ENCODE measurements around the gene SLIT3.

SLIT3 gene

DNA sequence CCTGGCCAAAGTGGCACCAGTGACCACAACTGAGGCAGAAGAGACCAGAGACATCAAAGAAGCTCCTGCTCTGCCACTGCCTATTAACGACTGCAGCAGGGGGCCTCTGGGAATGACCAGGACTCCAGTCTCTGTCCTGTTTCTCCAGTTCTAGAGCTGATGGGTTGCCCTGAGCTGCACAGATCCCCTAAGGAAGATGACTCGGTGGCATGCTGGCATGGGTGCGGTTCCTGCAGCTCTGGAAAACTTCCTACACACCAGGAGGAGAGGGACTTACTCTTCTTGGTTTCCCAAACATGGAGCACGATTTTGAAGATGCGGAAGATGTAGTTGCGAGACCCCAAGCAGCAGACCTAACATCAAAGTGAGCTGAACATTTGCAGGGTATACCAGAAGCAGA lies 2.7 kb downstream of the SLIT3 start:
- DNase-seq = no peak

DNA sequence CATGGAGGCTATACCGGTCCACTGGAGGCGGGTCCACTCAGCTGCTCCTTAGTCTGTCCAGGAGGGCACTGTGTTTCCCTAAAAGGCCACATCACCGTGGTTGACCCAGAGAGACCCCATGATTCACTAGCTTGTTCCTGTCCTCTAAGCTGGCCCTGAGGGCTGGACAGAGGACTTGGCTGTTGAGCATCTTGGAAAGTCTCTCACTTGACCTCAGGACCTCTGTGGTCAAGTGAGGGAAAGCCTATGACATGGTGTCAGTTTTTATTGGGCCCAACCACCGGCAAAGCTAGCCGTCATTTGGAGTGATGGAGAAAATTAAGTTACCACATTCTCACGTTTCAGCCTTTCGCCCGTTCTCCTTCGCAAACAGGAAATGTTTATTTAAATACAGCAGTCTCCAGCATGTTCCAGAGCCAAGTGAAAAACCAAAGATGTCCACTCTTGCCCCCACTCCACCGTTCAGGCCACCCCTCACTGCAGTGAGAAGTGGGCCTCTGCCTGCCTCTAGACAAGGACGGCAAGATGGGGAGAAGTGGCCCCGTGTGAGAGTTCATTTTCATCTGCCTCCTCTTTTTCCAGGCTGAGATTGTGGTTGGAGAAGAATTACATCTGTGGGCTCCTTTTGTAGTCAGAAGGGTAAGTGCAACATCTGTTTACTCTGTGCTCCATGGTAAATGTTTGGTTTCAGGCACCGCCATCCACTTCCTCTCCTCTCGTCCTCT lies 4.4 kb downstream of the SLIT3 start:
- no peak for DNase-seq

DNA sequence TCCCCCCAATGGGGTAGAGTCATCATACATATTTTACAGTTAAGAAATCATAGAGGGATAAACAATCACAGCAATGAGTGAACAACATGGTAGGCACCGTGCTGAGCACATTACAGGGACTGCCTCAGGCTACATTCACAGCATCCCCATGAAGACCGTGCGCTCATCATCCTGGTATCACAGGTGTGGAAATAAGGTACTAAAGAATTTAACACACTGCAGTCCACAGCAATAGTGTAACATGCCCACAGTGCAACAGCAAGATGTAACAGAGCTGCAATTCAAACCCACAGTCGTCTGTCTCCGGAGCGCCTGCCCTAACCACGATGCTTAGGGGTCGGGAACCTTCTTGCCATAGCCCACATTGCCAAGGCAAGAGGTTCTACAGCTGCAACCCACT lies 5.6 kb downstream of the SLIT3 start:
- DNase-seq = no peak

DNA sequence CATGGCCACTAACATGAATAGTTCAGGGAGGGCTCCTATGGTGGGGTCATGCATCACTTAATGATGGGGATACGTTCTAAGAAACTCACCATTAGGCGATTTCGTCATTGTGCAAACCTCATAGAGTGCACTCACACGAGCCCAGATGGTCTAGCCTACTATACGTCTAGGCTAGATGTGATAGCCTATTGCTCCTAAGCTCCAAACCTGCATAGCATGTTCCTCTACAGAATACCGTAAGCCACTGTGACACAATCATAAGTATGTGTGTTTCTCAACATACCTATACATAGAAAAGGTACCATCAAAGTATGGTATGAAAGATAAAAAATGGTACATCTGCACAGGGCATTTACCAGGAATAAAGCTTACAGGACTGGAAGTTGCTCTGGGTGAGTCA lies 6.3 kb downstream of the SLIT3 start:
- no peak for DNase-seq

DNA sequence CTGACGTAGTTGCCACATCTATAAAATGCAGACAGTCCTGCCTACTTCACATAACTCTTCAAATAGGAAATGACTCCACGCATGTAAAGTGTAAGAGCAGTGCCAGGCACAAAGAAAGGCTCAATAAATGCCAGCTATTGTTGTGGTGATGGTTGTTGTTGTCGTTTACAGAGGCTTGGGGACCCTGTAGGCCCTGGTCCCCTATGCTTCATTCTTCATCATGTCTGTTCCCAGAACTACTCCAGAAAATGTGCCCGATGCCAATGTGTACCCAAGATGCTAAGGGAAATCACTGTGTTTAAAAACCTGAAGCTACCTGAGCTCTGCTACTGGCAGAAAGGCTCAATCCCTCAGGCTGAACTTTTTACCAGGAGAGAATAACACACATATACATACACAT lies 9.1 kb downstream of the SLIT3 start:
- DNase-seq = no peak

DNA sequence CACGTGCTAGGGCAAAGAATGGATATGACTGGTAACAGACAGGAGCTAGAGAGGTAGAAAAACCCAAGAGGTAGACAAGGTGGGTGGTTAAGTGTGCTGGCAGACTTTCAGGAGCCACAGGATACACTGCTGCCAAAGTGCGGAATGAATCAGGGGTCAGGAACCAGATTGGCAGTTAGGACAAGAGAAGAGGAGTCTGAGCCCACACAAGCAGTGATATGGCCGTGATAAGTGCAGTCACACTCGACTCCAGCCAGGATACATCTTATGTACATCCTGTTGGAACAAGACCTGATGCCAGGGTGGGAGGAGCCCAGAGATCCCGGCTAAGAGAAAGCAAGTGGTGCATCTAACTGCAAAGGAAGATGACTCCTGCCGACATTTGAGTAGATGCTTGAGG lies 10.0 kb downstream of the SLIT3 start:
- no peak for DNase-seq

DNA sequence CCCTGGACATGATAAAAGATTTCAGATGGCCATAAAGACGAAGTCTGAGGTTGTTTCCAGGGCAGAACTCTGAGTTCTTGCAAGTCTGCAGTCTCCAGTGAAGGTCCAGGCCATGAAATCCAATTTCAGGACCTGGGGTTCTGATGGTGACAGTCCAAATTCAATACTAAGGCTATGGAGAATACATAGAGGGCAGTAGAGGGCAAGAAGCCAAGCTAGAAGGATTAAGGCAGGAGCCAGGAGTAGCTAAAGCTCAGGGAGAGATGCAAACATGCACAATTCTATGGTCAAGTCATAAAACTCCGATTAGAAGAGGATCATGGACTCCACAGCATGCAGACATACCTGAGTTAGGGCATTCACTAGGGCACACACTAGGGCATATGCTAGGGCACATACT lies 11.4 kb downstream of the SLIT3 start:
- DNase-seq = no peak

DNA sequence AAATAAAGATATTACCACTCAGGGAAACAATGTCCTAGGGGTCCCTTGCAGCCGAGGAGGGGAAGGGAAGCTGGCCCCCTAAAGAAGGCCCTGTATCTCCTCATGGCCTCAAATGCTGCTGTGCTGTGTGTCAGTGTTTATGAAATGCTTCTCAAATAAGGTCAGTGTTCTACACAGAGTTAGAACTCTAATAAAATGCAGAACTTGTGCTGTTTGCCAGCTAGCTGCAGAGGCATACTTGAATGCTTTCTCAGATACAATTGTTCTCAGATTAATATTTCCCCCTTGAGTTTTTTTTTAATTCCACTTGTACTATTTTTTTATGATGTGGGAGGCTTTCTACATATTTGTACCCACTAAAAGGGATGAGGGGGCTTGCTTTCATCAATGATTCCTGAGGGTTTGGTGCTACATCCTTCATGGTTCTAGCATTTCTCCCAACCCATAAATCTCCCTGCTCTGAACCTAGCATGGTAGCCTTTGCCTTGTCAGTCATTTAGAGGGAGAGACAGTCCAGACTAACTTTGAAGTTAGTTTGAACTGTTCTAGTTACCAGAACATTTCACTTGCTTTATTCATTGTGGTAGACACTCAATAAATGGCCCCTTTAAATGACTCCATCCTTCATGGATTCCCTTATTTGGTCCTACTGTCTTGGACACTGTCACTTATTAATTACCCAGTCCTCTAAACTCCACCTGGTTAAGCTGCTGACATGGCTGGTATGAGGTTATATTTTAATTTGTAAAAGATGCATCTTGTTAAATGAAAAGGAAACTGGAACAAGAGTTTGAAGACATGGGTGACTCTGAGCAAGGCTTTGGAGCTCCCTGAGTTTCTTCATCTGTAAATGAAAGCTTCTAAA lies 12.6 kb downstream of the SLIT3 start:
- no peak for DNase-seq

DNA sequence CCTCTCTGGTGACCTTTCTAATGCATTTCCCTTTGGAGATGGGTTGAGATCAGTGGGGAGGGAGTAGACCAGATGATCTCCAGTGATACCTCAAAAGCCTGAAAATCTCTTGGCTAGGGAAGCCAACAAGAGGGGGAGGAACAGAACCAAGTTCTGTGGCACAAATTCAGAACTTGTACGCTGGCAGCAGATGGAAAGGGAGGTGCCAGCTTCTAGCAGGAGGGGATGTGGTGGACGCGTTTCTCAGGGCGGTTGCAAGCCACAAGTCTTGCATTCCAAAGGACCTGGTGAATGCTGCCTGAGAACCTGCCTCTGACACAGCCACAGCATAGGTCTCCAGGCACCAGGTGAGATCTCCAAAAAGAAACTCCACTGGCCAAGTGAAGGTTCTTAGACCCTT lies 13.4 kb downstream of the SLIT3 start:
- DNase-seq = no peak

DNA sequence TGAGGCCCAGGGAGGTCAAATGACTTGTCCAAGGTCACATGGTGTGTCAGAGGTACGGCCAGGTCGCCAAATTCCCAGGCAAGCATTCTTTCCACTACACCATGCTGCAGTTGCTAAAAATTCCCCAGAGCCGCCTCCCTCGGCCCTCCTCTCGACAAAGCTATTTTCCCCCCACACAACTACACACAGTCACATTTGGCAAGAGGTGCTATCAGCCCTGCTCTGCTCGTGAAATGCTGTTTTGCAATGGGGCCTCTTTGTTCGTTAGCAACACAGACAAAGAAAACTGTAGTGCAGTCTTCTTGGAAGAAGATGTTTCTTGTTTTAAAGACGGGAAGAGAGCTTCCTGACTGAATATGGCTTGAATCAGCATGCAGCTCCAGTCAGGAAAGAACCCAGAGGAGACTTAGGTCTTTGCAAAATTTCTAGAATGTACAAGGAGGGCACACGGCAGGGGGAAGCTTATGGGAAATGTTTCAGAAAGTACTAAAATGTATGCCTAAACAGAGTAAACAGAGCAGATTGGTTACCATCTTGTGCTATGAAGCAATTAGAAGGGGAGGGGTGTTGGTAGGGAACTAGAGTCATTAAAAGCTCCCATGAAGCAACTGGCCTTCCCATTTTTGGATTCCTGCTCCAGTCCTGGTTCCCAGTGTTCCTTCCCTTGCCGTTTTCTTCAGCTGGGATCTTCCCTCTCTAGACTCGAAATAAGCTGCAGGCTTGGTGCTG lies 14.2 kb downstream of the SLIT3 start:
- no peak for DNase-seq

DNA sequence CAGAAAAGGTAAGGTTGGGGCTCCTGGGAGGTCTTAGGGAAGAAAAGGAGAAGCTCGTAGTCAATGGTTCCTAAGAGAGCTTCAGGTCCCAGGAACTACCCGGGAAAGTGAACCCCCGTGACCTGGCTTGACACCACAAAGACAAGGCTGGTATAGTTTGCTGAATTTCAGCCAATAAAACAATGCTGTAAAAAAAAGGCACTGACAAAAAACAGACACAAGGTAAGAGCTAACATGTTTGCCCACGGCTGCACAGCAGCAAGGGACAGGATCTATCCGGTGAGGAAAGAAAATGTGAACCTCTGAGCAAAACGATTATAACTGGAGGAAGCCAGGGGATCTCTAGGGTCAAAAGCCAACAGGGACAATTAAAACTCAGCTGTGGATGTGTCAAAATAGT lies 17.1 kb downstream of the SLIT3 start:
- DNase-seq = no peak

DNA sequence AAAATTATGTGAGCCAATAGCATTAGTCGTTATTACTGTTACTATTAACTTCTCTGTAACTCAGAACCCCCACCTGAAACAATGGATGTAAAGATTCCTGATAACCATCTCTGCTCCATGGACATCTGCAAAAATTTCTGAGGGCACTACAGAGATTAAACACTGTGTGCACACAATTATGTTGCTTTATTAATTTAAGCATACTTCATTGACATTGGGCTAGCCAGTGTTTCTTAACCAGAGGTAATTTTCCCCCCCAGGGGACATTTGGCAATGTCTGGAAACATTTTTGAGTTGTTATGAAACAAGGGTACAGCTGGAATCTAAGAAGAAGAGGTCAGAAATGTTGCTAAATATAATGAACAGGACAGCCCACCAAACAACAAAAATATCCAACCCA lies 19.3 kb downstream of the SLIT3 start:
- no peak for DNase-seq

DNA sequence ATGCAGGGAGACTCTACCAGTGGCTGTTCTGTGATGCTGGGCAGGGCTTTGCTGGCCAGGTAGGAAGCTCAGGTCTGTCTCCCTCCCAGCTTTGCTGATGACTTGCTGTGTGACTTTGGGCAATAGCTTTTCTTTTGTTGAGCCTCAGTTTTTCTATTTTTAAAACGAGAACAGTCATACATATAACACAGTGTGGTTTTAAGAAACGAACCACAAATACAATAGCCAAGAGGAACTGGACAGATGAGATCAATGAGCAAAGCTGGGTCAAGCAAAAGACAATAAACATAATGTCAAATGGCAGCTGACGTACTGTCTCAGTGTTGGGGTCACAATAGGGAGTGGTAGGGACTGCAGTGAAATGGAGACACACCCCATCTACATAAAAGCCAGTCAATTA lies 20.2 kb downstream of the SLIT3 start:
- DNase-seq = no peak

DNA sequence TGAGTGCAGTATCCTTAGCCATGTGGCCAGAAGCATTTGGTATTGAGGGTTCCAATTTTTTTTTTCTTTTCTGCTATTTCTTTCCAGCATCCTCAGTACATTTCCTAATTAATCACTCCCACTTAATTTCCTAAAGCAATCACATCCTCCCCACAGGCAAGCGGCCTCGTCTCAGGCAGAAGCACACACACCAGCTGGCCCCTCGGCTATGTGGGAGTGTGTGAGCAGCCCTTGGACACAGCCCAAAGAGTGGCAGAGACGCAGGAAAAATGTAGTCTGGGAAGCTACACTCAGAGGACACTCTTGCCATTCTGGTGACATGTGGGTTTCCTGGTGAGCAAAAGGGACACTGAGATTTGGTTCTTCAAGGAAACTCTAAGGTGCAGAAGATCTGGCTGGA lies 20.7 kb downstream of the SLIT3 start:
- no peak for DNase-seq

DNA sequence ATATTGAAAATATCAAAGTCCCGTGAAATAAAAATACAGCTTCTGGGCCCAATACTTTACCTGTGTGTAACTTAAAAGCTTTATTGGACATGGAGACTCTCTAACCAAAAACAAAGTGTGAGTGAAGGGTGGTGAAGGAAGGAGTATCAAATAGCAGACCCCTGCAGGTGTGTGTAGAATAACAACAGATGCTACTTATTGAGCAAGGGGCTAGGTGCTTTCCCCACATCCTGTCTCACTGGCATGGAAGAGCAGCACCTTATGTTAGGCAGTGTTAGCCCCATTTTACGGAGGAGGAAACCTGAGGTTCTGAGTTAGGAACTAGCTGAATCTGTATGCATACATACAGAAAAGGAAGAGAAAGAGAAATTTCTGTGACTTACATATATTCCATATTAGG lies 21.8 kb downstream of the SLIT3 start:
- no peak for DNase-seq

DNA sequence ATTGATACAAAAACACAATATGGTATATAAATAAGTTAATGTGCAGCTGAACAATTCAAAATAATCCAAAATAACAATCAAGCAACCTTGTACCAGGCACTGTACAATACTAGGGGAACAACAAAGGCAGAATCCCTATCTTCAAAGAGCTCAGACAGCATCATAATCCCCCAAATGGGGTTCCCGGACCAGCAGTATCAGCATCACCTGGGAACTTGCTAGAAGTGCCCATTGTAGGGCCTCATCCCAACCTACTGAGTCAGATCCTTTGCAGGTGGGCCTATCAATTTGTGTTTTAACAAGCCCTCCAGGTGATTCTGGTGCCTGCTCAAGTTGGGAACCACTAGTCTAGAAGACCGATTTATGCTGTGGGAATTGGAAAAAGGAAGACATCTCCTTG lies 27.1 kb downstream of the SLIT3 start:
- DNase-seq = no peak

DNA sequence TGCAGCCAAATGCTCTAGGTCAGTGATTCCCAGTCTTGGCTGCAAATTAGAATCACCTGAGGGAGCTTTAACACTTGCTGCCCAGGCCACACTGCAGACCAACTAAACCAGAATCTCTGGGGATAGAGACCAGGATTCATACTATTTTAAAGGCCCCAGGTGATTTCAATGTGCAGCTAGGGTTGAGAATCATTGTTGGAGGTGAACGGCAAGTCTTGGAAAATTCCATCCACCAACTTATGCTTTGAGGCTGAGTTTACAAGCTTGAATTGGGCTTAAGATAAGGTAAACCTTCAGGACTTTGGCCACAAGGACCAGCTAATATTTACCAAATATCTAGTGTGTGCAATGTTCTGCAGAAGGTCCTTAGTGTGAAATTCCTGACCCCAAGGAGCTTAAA lies 27.5 kb downstream of the SLIT3 start:
- no peak for DNase-seq

DNA sequence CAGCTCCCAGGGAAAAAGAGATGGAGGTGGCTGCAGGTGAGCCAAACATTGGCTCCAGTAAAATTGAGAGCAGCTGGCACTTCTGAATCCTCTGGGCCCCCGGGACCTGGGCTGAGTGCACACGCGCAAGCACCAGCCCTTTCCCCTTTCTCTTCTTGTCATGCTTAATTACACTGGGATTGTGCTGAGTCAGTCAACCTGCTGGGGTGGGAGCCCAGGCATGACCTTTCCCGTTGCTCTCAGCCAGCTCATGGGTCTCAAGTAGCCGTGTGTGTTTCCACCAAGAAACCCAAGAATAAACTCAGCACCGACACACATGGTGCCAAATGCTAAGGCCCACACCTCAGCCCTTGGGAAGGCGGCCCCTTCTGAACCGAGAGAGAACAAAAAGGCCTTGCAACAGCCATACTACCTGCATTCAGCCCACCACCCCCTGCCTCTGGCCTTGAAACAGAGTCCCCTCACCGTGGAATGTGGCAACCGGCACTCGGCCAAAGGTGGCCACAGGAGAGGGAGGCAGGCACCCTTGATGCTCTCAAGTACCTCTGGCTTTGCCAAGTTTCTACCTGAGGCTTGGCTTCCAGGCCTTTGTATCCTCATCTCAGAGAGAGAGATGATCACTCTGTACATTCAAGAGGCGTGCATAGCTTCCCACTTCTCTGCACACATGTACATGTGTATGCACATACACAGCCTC lies 28.1 kb downstream of the SLIT3 start:
- DNase-seq = no peak

DNA sequence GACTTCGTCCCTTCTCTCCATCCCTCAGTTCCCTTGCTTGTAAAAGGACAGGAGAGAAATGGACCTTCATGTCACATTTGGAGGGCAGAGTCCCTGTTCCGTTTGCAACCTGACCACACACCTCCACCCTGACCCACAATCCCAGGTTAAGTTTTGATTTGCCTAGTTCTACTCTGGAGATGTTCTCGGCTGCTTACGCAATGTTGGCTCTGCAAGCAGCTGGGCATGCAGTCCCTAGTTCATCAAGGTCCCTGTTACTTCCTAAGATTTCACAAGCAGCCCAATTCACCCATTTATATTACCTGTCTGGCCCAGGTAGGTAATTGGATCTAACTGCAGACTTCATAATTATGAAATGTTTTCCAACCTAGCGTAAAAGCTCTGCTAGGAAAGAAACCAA lies 28.8 kb downstream of the SLIT3 start:
- no peak for DNase-seq

DNA sequence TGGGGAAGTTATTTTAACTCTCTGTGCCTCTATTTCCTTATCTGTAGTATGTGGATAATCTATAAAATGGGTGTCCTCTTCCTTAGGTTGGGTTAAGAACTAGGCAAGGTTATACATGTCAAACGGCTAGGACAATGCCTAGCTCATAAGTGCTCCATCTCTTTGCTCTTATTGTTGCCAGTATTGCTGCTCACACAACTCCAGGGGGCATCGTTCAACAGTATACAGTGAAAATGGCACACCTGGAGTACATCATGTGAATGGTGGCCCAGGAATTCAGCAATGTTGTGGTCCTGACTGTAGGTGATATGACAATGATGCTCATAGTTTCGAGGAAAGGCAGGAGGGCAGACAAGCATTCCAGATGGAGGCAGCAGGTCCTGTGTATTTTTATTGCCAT lies 30.1 kb downstream of the SLIT3 start:
- DNase-seq = no peak

DNA sequence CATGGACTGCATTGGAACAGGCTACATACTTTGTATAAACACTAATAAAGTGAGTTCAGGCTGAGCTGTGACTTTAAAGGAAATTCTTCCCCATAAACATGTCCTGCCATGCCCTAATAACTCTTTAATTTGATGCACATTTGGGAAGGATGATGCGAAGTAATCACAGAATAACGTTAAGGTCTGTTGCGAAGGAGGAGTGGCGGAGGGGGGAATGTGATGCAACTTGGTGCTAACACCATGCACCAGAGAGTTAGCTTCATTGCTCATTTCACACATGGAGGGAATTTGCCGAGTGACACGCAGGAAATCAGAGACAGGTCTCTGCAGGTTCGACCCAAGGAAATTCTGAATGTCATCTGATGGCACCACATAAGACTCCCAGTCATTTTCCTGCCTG lies 32.9 kb downstream of the SLIT3 start:
- DNase-seq = no peak

DNA sequence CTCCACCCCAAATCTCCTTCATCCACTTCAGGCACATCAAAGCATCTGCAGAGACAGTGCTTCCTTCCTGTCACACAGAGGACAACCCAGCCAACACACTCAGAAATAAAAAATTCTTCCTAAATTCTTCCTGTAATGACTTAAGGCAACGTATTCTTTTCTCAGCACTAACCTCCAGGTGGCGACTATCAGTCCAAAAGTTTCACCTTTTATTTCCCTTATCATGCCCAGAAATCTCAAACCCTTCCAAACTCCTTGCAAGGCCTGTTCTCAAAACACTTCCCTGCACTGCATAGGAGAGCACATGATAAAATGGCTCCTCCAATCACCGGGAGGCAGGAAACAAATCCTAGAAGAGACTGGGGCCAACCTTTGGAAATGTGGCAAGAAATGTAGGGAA lies 35.1 kb downstream of the SLIT3 start:
- DNase-seq = no peak

DNA sequence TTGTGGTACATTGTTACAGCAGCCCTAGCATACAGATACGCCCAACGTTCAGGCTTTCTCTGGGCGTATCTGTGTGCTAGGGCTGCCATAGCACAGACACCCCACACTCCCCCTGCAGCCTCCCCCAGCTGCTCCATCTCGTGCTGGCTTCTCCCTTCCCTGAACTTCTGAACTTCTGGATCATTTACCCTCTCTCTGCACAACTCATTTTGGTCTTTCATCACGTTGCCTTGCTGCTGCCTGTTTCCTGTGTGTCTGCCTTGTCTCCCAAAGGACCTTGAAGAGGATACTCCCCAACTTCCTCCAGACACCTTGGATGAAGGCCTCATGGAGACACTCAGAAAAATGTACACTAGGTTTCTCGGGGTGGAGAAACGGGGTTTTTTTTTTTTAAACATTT lies 37.3 kb downstream of the SLIT3 start:
- DNase-seq = no peak

Measured in CD4-positive, alpha-beta T cell treated with Interleukin-4 for 4 hours (primary cell).